ENCODE measurements around the gene TENT5A.

GRCh38 chr6:81759782-81760181 lies 7.3 kb upstream of the TENT5A start:
- TF ChIP-seq CTCF (IDR thresholded peaks at IDR 0.05) = no peak
- TF ChIP-seq POLR2A (IDR thresholded peaks at IDR 0.05) = no peak

Measured in esophagus squamous epithelium (tissue), 4 donors.